GM12878 (cell line): ENCODE measurements around the gene GLT6D1. TPM values are rescaled to one million over a fixed set of nuclear protein-coding genes. Genes with fewer than 3 reads are reported as not detected.

Experiments used
- ATAC-seq: fragments of 200-7000 bp; cut with Tn5 transposase; 3 replicates; pipeline ENCODE4 v1.9.1; 2020; ENCODE audit warnings: mild to moderate bottlenecking, moderate library complexity
- BruUV-seq: library from RNA; stranded (reverse); fragments of 400-500 nt; replicated peaks from 2 replicates; lab custom pipeline; 2021; lab: Mats Ljungman, UMichigan
- CTCF ChIA-PET: fragments of 300-600 bp; sonication (Branson Sonifier 250); formaldehyde crosslinking; extraction: SDS; loops from one replicate; lab custom pipeline; 2021; ENCODE audit warnings: inconsistent platforms; lab: Yijun Ruan, JAX
- POLR2A ChIA-PET: fragments of 350-600 bp; formaldehyde crosslinking; extraction: SDS; loops from one replicate; lab custom pipeline; 2021; ENCODE audit warnings: inconsistent platforms; lab: Charles Lee
- RAD21 ChIA-PET: fragments of 300-600 bp; sonication (Branson Sonifier 250); formaldehyde crosslinking; loops from one replicate; lab custom pipeline; 2023; ENCODE audit warnings: antibody characterized with exemption; ENCODE audit not compliant: unreplicated experiment; lab: Charles Lee
- SMC1A ChIA-PET: fragments of 300-600 bp; sonication (Branson Sonifier 250); formaldehyde crosslinking; loops from one replicate; lab custom pipeline; 2023; ENCODE audit not compliant: unreplicated experiment, uncharacterized antibody; lab: Charles Lee
- DNase-seq: peaks from one replicate; pipeline ENCODE4 v3.0.0-alpha.2; 2011; ENCODE audit warnings: low read depth, low spot score
- FAIRE-seq: peaks from 3 replicates; lab custom pipeline; 2011; peaks lifted over from hg19 to GRCh38; lab: Jason Lieb, UNC
- H2AFZ ChIP-seq: 2 replicates; pipeline ENCODE4 v1.6.0; 2011; ENCODE audit warnings: low read depth, low read length, control low read depth; ENCODE audit not compliant: control insufficient read depth
- H3K27ac ChIP-seq: 2 replicates; pipeline ENCODE4 v1.5.1; 2011; ENCODE audit warnings: control low read depth; ENCODE audit not compliant: control insufficient read depth, insufficient read depth
- H3K27me3 ChIP-seq, 2 experiments: replicated peaks in 1 of 2; 2 replicates each; pipeline versions ENCODE4 v1.6.0 to v1.6.1; 2011; ENCODE audit warnings: low read length in 1 of 2; ENCODE audit not compliant: control insufficient read depth in 2 of 2, insufficient read depth in 2 of 2
- H3K36me3 ChIP-seq, 2 experiments: 2 replicates each; pipeline ENCODE4 v1.5.1; 2011; ENCODE audit warnings: low read length in 1 of 2; ENCODE audit not compliant: control insufficient read depth in 2 of 2, insufficient read depth in 2 of 2
- H3K4me1 ChIP-seq: 2 replicates; pipeline ENCODE4 v1.6.1; 2011; ENCODE audit warnings: mild to moderate bottlenecking, low read length, moderate library complexity, mixed read lengths; ENCODE audit not compliant: control insufficient read depth, insufficient read depth
- H3K4me2 ChIP-seq: 2 replicates; pipeline ENCODE4 v1.6.0; 2011; ENCODE audit warnings: control low read depth; ENCODE audit not compliant: control insufficient read depth, insufficient read depth
- H3K4me3 ChIP-seq: fragments of 200-600 bp; sonication (generic); 2 replicates; pipeline ENCODE4 v1.5.1; 2016
- H3K79me2 ChIP-seq: 2 replicates; pipeline ENCODE4 v1.6.0; 2011; ENCODE audit warnings: low read length; ENCODE audit not compliant: control insufficient read depth, insufficient read depth
- H3K9ac ChIP-seq: 2 replicates; pipeline ENCODE4 v1.8.0; 2011; ENCODE audit warnings: low read length, control low read depth, mixed read lengths; ENCODE audit not compliant: control insufficient read depth, insufficient read depth
- H3K9me3 ChIP-seq: replicated peaks from 3 replicates; pipeline ENCODE4 v1.5.1; 2011; ENCODE audit warnings: mild to moderate bottlenecking, low read length; ENCODE audit not compliant: control insufficient read depth, insufficient read depth
- H4K20me1 ChIP-seq: 2 replicates; pipeline ENCODE4 v1.6.0; 2011; ENCODE audit not compliant: control insufficient read depth, insufficient read depth
- BRCA1 ChIP-seq: IDR thresholded peaks from 2 replicates; pipeline ENCODE4 v1.6.1; 2011; ENCODE audit warnings: low read depth, low read length, improper control_type of control experiment
- EED ChIP-seq: sonication (generic); IDR thresholded peaks from 2 replicates; pipeline ENCODE4 v1.6.1; 2016; ENCODE audit warnings: antibody characterized with exemption, low read depth
- FOXK2 ChIP-seq: fragments of 450-650 bp; IDR thresholded peaks from 2 replicates; pipeline ENCODE4 v1.6.1; 2017; ENCODE audit warnings: mild to moderate bottlenecking, moderate library complexity
- HDAC6 ChIP-seq: fragments of 200-600 bp; sonication (generic); IDR thresholded peaks from one replicate; pipeline ENCODE4 v1.8.0; 2017; ENCODE audit warnings: antibody characterized with exemption; ENCODE audit not compliant: unreplicated experiment
- KDM1A ChIP-seq: fragments of 200-600 bp; sonication (generic); IDR thresholded peaks from 2 replicates; pipeline ENCODE4 v1.6.1; 2016; ENCODE audit warnings: borderline replicate concordance
- KLF5 ChIP-seq: fragments of 450-650 bp; IDR thresholded peaks from 2 replicates; pipeline ENCODE4 v1.6.1; 2014; ENCODE audit warnings: mild to moderate bottlenecking; ENCODE audit not compliant: partially characterized antibody
- LARP7 ChIP-seq: fragments of 450-650 bp; IDR thresholded peaks from 2 replicates; pipeline ENCODE4 v1.6.1; 2017; ENCODE audit warnings: mild to moderate bottlenecking
- PAX5 ChIP-seq: IDR thresholded peaks from 2 replicates; pipeline ENCODE4 v1.6.1; 2011; ENCODE audit warnings: low read depth, low read length, borderline replicate concordance
- SREBF2 ChIP-seq: IDR thresholded peaks from 2 replicates; pipeline ENCODE4 v1.6.1; 2012; ENCODE audit warnings: mild to moderate bottlenecking, low read length
- SRF ChIP-seq, 2 experiments: IDR thresholded peaks; 2 replicates each; pipeline ENCODE4 v1.6.1; 2011; ENCODE audit warnings: low read depth in 2 of 2, low read length in 2 of 2, mild to moderate bottlenecking in 1 of 2, moderate library complexity in 1 of 2
- TCF7 ChIP-seq: IDR thresholded peaks from 2 replicates; pipeline ENCODE4 v1.6.1; 2014; ENCODE audit warnings: antibody characterized with exemption, borderline replicate concordance
- WGBS: methylation state at CpG from one replicate; pipeline ENCODE4 v1.1.6; 2016; ENCODE audit warnings: low lambda C conversion rate; ENCODE audit not compliant: insufficient replicate concordance, insufficient coverage; ENCODE audit errors: missing lambda C conversion rate; 5-methylcytosine and 5-hydroxymethylcytosine counted together
- in situ Hi-C: fragments of 300-500 bp; cut with MboI; formaldehyde crosslinking; loops from 9 replicates; pipeline ENCODE4 v1.14.3; 2018; ENCODE audit warnings: mixed read lengths
- intact Hi-C: fragments of 100-400 bp; cut with micrococcal nuclease; formaldehyde crosslinking; loops from one replicate; pipeline ENCODE4 v1.14.2; 2022; ENCODE audit not compliant: unreplicated experiment
- polyA plus RNA-seq, 11 experiments: library from polyadenylated mRNA; depleted of rRNA in 4 of 11; unstranded in 6 of 11; stranded (reverse) in 5 of 11; fragments of >200 nt; fragmentation: Nextera tagmentation in 4 of 11; fragmentation: Illumina TruSeq in 1 of 11; extraction: Ambion mirVana in 4 of 11; extraction: Trizol in 1 of 11; gene quantifications; 1 replicate in 1 of 11; 2 replicates in 10 of 11; pipeline versions ENCODE4 v1.2.1 to v1.2.3, GENCODE V29; 2011 to 2016; ENCODE audit warnings: inconsistent platforms in 2 of 11, missing spikeins in 2 of 11, low read depth in 1 of 11
- total RNA-seq, 4 experiments: library from RNA; depleted of rRNA in 3 of 4; stranded (reverse); fragments of >200 nt in 3 of 4; fragmentation: Illumina TruSeq in 1 of 4; extraction: Trizol in 1 of 4; gene quantifications; 2 replicates each; pipeline versions ENCODE4 v1.2.1 to v1.2.3, GENCODE V29; 2013 to 2021
- TF ChIP-seq, protein P1 (sequence below): fragments of 450-650 bp; IDR thresholded peaks from 2 replicates; pipeline ENCODE4 v1.6.1; 2016; ENCODE audit warnings: mild to moderate bottlenecking

Gene GLT6D1
- total and polyA plus RNA-seq, 10 of the 15 experiments (the other 5 are each of a cell fraction or from before 2014, with no cell fraction given): not detected

DNA sequence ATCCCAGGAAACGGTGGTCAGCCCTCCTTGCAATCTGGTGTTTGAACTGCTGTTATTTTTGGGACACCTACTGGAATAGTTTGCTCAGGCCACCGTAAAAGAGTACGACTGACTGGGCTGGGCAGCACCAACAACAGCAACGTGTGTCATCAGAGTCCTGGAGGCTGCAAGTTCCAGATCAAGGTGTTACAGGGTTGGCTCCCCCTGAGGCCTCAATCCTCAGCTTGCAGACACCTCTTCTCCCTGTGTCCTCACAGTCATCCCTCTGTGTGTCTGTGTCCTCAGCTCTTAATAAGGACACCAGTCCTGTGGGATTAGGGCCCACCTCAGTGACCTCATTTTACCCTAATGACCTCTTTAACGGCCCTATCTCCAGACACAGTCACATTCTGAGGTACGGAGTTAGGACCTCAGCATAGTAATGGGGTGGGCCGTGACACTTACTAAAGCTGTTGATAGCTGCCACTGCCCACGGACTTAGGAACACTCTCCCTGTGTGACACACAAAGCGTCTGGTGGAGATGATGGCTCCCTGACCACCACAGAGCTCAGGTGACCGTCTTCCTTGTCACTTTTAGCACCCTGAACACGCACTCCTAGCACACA is 16.8 kb downstream of the GLT6D1 start:
- Histone ChIP-seq H3K9me3 (no peaks in the 10 kb centered on the region), H3K4me3 (no peak overlapping the region), H2AFZ (no peak overlapping the region), H3K9ac (no peak overlapping the region), H3K27ac (no peak overlapping the region), H4K20me1 (no peaks in the 10 kb centered on the region), H3K79me2 (no peaks in the 10 kb centered on the region), H3K4me2 (no peak overlapping the region), H3K4me1 (no peaks in the 10 kb centered on the region), H3K27me3 (peaks cover 0 to 1% of the 10 kb centered on the region in 2 experiments; a peak in 1 of 4 replicates), H3K36me3 (no peaks in the 10 kb centered on the region)
- 14% methylated on average over 10 of the region's 11 CpGs for WGBS
- ChIA-PET SMC1A (no interaction called here), POLR2A (no interaction called here), RAD21 (no interaction called here), CTCF (no interaction called here)
- ATAC-seq (no peak), DNase-seq (no peak), FAIRE-seq (no peak)
- in situ Hi-C loops (no loop called here), intact Hi-C loops (no loop called here)
- BruUV-seq: no TSS peak
- TF ChIP-seq LARP7 (no peak), SRF (IDR thresholded peaks at IDR 0.05; ENCODE audit: low read depth in 2 of 2, low read length in 2 of 2) (no peak)

DNA sequence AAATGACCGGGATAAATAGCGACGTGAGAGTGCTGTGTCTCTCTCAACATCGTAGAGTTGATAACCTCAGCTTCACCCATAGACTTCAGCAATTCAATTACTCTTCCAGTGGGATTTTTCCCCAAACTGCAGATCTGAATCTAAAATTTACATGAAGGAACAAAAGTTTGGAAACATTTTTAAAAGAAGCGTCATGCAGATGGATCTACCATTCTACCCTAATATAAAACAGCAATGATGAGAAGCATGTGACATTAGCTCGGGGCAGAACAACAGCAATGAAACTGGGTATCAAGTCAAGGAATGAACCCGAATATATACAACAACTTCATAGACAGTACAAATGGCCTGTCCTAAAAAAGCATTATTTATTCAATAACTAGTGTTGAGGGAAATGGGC is 18.8 kb downstream of the GLT6D1 start:
- Histone ChIP-seq H3K9me3 (no peaks in the 10 kb centered on the region), H3K4me3 (no peak overlapping the region), H4K20me1 (no peaks in the 10 kb centered on the region), H3K79me2 (no peaks in the 10 kb centered on the region), H3K27ac (no peak overlapping the region), H3K9ac (no peak overlapping the region), H2AFZ (no peak overlapping the region), H3K4me2 (no peak overlapping the region), H3K27me3 (peaks cover 0 to 1% of the 10 kb centered on the region in 2 experiments; a peak in 1 of 4 replicates), H3K4me1 (no peaks in the 10 kb centered on the region), H3K36me3 (no peaks in the 10 kb centered on the region)
- RAD21 ChIA-PET: interaction anchor here (0.6 kb wide), 1 partner anchor 611 kb away, joined by 3 read pairs; no protein-coding TSS in a partner anchor
- BruUV-seq: no TSS peak
- no peak for FAIRE-seq
- SMC1A ChIA-PET: interaction anchor here (0.7 kb wide), 1 partner anchor 52 kb away, joined by 3 read pairs; no protein-coding TSS in a partner anchor
- intact Hi-C loops (no loop called here), in situ Hi-C loops (no loop called here)
- POLR2A ChIA-PET: no interaction called here
- WGBS: 68% methylated on average over 7 of the region's 7 CpGs
- TF ChIP-seq KLF5: no peak
- TF ChIP-seq PAX5: no peak
- TF ChIP-seq BRCA1: no peak
- no peak for TF ChIP-seq TCF7
- TF ChIP-seq, protein P1, sequence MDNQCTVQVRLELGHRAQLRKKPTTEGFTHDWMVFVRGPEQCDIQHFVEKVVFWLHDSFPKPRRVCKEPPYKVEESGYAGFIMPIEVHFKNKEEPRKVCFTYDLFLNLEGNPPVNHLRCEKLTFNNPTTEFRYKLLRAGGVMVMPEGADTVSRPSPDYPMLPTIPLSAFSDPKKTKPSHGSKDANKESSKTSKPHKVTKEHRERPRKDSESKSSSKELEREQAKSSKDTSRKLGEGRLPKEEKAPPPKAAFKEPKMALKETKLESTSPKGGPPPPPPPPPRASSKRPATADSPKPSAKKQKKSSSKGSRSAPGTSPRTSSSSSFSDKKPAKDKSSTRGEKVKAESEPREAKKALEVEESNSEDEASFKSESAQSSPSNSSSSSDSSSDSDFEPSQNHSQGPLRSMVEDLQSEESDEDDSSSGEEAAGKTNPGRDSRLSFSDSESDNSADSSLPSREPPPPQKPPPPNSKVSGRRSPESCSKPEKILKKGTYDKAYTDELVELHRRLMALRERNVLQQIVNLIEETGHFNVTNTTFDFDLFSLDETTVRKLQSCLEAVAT: no peak
- TF ChIP-seq SREBF2: no peak
- no peak for TF ChIP-seq EED
- no peak for TF ChIP-seq FOXK2
- no peak for TF ChIP-seq KDM1A
- TF ChIP-seq HDAC6: no peak
- CTCF ChIA-PET: no interaction called here
- ATAC-seq: no peak
- DNase-seq: no peak
